22Rv1 (cell line): ENCODE data around the gene FAM200A.

Source experiments
- H3K27ac ChIP-seq: fragments of 450-650 bp; 2 replicates; pipeline ENCODE4 v1.5.1; 2017
- ZFX ChIP-seq: fragments of 450-650 bp; IDR thresholded peaks from 2 replicates; pipeline ENCODE4 v1.6.1; 2017; ENCODE audit warnings: antibody characterized with exemption, borderline replicate concordance
- TF ChIP-seq, protein P1 (sequence below): fragments of 450-650 bp; IDR thresholded peaks from 2 replicates; pipeline ENCODE4 v1.5.1; 2017; ENCODE audit warnings: mild to moderate bottlenecking

FAM200A gene

DNA sequence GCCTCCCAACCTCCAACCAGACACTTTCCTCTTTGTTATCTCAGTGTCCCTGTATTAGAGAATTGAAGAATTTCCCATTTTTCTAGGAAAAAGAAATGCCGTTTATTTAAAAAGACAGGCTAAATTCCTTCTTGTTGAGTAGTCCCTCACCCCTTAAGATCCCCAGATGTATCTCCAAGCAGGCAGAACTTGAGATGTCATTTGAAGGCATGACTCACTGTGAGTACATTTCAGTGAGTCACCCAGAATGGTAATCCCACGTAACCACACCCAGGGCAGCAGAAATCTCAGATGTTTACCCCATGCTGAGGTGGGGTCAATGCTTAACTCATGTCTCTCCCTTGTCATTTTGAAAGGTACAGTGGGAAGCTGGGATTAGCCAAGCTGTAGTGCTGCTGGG lies 10.9 kb upstream of the FAM200A start:
- TF ChIP-seq, protein P1, sequence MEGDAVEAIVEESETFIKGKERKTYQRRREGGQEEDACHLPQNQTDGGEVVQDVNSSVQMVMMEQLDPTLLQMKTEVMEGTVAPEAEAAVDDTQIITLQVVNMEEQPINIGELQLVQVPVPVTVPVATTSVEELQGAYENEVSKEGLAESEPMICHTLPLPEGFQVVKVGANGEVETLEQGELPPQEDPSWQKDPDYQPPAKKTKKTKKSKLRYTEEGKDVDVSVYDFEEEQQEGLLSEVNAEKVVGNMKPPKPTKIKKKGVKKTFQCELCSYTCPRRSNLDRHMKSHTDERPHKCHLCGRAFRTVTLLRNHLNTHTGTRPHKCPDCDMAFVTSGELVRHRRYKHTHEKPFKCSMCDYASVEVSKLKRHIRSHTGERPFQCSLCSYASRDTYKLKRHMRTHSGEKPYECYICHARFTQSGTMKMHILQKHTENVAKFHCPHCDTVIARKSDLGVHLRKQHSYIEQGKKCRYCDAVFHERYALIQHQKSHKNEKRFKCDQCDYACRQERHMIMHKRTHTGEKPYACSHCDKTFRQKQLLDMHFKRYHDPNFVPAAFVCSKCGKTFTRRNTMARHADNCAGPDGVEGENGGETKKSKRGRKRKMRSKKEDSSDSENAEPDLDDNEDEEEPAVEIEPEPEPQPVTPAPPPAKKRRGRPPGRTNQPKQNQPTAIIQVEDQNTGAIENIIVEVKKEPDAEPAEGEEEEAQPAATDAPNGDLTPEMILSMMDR: no peak
- TF ChIP-seq ZFX: no peak
- H3K27ac ChIP-seq: no peak overlapping the region

DNA sequence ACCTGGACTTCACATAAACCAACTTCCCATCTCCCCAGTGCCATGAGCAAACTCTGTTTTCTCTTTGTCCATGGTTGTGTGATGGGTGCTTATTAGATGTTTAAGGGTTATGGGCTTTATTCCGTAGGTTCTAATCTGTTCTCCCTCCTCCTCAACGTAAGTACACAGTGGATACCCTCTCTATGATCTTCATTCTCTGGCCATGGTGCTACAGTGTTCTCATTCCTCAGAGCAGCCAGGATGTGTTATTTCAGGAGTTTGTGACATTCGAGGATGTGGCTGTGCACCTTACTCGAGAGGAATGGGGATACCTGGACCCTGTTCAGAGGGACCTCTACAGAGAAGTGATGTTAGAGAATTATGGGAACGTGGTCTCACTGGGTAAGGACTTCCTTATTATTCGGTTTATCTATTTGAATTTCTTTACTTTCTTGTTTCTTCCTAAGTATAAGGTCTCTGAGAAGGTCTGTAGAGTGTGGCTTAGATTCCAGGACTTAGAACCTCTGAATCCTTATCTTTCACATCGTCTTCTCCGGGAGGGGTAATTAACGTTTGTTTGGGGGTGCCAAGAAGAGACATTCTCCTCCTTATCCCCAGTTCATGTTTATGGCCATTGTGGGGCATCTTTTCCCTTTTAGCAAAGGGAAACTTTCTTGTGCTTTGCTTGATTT lies 10.3 kb upstream of the FAM200A start:
- TF ChIP-seq ZFX: no peak
- TF ChIP-seq, protein P1: no peak
- H3K27ac ChIP-seq: no peak overlapping the region

DNA sequence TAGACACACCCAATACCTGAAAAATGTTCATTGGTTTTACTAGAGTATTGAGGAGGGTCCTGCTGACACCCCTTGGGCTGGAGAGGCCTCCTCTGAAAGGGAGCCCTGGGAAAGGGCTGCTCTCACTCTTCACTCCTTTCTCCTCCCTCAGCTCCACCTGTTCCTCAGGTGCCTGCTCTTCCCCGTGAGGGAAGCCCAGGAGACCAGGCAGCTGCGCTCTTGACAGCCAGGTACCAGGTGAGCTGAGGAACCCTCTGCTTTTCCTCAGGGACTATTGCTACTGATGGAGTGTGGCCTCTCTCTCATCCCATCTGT lies 9.8 kb upstream of the FAM200A start:
- no peak overlapping the region for H3K27ac ChIP-seq

DNA sequence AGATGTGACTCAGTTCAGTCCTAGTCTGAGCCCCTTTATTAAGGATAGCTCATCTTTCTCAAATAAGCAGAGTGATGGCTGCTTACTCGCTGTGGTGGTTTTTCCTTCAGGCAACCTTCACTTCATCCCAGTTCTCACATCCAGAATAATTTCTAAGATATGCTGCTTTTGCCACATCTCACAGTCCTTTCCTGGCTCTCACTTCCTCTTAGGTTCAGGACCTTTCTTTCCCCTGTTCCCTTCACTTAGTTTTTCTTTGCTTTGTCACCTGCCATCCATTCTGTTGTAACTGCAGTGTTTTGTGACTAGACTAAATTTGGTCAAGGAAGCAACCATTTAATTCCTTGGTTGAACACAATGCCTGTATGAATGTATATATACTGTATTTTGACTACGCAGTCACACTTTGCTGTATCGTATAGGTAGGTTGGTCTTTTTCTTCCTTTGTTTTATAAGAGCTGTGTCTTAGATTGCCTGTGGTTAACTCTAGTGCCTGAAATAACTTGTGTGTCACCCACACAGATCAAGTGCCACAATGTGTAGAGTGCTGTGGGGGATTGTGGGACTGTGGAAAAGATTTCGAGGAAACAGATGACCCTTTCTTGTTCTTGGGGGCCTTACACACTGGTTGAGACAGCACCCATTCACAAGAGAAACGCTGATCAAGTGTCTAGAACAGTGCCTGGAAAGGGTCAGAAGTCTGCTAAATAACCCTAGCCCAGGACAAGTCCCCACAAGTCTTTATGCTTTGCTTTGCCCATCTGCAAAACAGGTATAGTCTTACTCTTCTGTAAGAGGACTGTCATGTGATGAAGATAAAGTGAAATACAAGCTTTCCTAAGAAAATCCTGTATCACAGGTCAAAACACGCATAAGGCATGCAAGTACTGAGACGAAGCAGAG lies 9.2 kb upstream of the FAM200A start:
- TF ChIP-seq ZFX: no peak
- TF ChIP-seq, protein P1: no peak
- H3K27ac ChIP-seq: no peak overlapping the region

More for the DNA sequence above, 9.8 kb upstream of the FAM200A start:
- no peak for TF ChIP-seq ZFX
- TF ChIP-seq, protein P1: no peak

DNA sequence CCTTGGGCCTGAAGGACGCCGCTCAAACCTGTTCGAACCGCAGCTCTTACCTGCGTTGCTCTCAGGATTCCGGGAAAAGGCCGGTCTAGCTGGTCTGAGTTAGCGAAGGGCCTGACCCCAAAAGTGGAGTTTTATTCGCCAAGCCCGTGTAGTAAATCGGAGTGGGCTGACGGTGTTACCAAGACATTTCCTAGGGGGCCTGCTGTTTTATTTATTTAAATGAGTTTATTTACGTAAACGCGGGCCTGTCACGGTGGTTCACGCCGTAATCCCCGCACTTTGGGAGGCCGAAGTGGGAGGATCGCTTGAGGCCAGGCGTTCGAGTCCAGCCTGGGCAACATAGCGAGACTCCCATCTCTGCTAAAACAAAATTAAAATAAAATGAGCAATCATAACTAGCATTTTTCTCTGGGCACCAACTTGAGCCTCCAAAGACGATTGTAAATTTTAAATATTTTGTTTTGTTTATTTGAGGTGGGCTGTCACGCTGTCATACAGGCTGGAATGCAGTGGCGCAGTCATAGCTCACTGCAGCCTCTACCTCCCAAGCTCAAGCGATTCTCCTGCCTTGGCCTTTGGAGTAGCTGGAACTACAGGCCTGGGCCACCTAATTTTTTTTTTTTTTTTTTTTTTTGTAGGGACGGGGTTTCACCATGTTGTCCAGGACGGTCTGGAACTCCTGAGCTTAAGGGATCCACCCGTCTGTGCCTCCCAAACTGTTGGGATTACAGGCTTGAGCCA lies 7.4 kb upstream of the FAM200A start:
- H3K27ac ChIP-seq: no peak overlapping the region
- no peak for TF ChIP-seq ZFX
- TF ChIP-seq, protein P1: no peak

DNA sequence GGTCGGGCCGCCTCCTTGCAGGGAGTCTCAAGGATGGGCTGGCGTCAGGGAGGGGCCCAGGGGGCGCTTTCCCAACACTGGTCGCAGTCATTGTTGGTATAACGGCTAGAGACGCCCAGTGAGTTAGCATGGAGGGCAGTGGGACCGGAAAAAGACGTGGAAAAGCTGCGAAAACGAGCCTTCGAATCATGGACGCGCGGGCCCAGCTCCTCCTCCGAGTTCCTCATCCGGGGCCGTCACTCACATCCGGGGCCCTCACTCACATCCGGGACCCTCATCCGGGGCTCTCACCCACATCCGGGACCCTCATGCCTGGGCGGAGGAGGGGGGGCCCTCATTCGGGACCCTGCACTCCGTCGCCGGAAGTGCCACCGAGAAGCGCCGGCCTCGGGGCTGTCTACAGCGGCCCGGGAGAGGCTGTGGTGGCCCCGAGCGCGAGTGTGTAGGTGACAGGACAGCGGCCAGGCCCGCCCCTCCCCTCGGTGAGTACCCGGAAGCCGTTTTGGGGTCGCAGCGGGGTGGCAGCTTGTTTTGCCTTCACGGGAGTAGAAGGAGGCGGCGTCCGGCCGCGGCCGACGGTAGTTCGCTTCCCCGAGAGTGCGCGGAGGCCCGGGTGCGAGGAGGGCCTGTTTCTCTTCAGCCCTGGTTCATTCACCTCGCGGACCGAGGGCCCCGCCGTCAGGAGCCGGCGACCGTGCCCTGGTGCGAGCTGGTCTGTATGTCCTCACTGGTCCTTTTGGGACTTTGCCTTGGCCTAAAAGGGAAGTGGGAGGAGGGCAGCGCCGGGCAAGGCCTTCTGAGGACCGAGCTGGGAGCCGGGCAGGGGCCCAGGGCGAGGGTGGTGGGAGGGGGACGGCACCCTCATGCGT lies 6.6 kb upstream of the FAM200A start, which contains the start of gene ZNF655:
ZNF655 (plus strand) TSS at position 337 of the 869 bp plus-strand sequence. CDS start 1,918 bp downstream, outside the sequence.
- H3K27ac ChIP-seq: no peak within 1 kb of the TSS
- TF ChIP-seq ZFX: no peak
- TF ChIP-seq, protein P1: no peak
